GM21390 (cell line): Measurements from ENCODE around the gene SYT1.
"Not testable (repeated sequence)": the region's sequence is repeated elsewhere in the genome, so short reads cannot be mapped to it uniquely, and the experiment has no call there.

Experiments used
- ATAC-seq: cut with Tn5 transposase; IDR thresholded peaks from one replicate; pipeline ENCODE4 v1.9.1; 2021; ENCODE audit not compliant: unreplicated experiment

SYT1 gene

DNA sequence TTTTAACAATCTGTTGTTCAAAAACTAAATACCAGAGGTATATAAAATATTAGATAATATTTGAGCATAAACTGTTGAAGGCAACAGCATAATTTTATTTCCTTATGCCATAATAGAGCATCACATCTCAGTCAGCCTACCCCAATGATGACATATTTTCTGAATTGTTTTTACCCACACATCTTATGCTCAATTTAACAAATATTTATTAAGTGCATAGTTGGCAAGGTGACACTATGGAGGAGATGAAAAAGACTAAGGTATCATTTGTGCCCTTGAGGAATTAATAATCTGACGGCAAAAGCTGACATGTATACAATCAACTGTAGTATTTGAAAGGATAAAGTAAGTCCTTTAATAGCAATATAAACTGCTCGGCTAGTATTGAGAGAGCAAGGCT, 102.4 kb downstream of the SYT1 start:
- no peak for ATAC-seq

DNA sequence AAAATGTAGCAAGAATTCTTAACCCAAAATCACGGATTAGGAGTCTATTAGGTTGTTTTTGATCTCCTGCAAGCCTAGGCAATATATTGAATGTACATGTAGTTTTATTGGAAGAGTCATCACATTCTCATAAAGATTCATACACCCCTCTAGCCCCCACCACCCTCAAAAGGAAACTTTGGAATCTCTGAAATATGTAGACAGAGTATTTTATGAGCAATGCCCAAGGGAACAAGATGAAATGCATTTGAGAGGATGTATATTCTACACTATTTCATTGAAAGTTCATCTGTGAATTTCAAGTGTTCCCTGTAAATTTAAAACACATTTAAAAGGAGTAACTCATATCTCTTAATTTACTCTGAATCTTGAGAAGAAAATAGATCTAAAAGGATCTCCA, 103.7 kb downstream of the SYT1 start:
- no peak for ATAC-seq

DNA sequence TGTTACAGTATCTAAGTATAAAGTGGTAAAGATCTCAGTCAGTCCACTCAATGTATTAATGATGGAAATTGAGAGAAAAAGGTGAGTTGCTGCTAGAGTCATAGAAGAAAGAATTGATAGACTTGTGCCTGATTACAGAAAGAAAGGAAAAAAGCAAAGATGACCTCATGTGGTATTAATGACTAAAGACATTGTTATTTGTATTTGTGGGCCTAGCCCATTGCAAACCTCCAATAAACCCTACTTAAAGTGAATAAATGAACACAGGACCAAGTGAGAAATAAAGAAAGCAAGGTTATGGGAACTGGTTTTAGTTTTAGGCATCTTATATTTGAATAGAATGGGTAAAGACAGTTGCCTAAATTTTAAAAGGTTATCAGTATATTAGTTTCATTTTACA, 105.5 kb downstream of the SYT1 start:
- no peak for ATAC-seq

DNA sequence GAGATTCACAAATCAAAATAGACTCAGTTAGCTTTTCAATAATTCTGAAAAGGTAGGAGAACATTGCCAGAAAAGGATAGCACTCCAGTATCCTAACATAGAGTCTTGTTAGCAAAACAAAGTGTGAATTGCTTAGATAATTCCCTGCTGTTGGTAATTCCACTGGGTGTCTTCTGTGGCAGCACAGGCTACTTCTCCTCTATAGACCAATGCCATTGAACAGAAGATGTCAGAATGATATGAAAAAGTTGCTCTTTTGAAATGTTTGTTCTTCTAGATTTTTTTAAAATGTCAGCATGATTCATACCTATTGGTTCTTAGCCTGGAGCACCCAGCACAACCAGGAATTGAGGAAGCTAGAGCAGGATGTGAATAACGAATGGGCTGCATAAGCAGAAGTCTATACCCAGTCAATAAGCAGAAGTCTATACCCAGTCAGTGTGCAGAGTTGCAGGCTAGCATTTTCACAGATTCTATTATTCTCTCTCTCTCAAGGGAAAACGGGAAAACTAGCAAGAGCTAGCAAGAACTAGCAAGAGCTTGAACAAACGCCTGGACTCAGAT, 112.8 kb downstream of the SYT1 start:
- ATAC-seq: no peak

DNA sequence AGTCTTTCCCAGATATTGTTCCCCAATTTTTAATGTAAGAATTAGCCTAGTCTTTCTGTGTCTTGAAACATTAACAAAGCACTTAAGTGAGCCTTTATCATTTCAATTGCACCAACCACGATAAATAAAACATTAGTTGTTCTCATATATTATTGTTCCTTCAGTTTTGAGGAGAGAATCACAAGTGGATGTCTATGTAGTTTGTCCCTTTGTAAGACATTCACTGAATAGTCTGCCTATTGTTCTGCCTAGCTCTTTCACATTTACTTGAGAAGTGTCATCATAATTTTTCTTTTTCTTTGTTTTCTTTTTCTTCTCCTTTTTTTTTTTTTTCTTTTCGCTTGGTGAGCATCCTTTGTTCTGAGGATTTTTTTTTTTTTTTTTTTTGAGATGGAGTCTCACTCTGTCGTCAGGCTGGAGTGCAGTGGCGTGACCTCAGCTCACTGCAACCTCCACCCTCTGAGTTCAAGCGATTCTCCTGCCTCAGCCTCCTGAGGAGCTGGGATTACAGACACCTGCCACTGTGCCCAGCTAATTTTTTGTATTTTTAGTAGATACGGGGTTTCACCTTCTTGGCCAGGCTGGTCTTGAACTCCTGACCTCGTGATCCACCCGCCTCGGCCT, 129.7 kb downstream of the SYT1 start:
- ATAC-seq: no peak

DNA sequence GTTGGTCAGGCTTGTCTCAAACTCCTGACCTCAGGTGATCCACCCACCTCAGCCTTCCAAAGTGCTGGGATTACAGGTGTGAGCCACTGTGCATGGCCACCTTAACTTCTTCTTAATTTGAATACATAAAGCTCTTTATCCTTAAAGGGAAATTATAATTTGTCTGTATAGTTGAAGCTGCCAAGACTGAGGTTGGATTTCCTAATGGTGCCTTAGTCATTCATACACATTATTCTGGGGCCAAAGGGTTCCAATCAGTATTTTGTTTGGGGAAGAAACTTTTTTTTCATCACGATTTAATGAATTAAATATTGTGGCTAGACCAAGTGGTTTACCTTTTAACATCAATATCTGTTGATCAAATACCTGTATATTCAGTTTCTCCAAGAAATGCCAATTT, 135.9 kb downstream of the SYT1 start:
- no peak for ATAC-seq

DNA sequence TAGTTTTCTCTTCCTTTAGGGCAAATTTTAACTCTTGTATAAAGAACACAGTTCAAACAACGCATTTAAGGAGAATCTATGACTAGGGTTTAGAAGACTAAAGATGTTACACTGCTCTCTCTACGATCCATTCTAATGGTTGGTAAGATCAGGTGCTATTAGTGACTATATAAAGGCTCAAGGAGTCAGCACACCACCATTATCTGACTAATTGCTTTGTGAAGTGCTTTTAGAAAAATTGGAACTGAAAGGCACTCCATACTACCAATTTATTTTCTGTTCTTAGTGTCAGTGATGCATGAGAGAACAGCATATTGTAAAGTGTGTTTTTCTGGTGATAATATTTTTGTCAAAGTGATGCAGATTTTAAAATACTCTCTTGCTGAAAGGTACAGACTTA, 136.8 kb downstream of the SYT1 start:
- no peak for ATAC-seq

DNA sequence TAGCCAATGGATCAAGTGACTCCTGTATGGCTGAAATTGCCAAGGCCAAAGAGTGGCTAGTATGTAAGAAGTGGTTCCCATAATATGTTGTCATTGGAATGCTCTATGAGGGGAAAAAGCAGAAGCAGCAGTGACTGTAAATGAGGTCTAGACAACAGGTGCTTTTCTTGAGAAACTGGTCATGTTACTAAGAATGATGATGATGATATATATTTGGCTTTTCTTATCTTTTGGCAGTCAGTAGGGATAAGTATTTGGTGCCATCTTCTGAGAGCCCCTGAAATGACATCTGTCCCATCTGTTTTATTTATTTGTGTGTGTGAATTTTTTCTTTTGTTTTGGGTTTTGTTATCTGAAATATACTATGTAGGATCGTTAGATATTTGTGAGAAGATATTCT, 141.7 kb downstream of the SYT1 start:
- no peak for ATAC-seq

DNA sequence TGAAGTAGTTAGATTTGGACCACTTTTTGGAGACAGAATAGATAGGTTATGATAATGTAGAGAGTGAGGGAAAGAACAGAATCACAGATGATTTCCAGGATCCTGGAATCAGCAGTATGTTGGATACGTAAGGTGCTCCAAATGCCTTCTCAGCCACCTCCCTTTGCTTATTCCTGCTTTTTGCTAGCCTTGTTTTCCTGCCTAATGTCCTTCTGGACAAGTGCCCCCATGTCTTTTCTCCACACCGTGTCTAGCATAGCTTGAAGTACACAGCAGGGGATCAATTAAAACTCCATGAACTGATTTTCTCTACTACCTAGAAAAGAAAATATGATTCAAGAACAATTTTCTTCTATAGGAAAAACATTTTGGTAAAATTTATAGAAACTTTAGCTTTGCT, 144.0 kb downstream of the SYT1 start:
- no peak for ATAC-seq

DNA sequence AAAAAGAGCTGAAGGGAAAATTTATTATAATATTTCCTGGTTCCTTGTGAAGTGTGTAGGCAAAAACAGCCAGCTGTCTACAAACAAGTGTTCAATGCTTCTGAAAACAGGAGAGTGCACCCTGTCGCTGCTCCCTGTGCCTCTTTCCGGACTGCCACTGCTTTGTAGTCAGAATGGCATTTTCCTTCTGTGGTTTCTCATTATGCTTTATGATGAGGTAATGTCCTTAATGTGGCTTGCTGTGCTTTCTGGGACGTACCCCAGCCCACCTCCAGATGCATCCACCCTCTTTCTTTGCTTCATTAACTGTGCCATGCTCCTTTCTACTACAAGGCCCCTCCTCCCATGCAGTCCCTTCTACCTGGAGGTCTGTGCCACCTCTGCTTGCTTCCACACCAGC, 148.1 kb downstream of the SYT1 start:
- ATAC-seq: no peak

DNA sequence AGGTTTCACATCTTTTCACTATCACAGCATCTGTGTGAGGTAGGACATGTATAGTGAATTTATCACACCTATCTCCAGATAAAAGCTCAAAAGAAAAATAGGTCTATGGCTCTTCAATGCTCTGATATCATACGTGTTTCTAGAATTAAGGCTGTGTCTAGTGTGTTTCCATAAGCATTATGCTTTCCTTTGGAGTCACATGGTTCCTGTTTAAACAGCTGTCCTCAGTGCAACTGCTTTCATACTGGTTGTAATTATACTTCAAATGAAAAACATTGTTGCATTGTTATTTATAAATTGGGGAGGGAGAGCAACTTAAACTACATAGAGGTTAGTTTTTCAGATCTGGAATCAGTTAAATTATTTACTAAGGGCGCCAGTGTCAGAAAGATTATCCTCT, 151.6 kb downstream of the SYT1 start:
- ATAC-seq: no peak

DNA sequence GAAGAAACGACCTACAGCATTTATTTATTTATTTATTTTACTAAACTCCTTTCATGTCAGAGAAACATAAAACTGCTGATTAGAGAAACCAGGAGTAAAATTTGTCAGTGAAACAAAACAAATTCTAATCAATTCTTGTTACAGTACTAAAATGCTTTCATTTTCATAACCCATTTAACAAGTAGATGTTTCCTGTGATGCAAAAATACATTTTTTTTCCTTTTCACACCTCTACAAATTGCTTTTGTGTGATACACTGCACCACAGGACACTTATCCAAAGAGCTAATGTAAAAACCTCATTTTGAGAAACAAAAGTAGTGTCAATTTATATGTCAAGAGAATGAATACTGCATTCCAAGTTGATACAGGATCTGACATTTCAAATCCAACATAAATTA, 155.1 kb downstream of the SYT1 start:
- peak; percentile 88 for ATAC-seq

DNA sequence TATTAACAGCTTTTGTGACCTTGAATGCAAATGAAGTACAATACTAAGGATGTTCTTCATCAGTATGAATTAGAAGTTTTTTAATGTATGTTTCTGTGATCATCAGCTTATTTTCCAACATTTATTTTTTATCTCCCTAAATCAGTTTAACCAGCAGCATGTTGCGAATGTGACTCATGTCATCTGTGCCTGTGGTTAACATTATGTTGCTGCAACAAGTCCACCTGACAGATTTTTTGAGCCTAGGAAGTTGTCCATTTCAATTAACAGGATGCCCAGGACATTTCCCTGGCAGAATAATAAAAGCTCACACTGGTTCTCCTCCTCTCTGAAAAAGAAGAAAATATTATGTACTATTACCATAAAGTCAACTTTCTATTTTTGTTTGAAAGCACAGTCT, 155.5 kb downstream of the SYT1 start:
- peak; percentile 31 for ATAC-seq

DNA sequence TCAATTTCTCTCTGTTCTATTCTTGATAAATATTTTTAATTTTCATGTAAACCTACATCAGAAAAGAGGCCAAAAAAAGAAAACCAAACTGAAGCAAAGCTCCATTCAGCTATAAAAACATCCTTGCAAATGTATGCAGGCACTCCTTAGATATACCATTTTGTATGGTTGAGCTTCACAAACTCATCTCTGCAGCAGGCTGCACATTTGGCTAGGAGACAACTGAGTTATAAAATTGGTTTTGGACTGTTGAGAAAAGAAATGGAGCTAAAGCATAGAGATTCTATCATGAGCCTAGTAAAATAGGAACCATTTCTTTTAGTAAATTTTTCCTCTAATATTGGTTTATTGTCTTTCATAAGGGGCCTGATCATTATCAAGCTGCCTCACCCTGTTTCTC, 156.4 kb downstream of the SYT1 start:
- ATAC-seq: no peak

DNA sequence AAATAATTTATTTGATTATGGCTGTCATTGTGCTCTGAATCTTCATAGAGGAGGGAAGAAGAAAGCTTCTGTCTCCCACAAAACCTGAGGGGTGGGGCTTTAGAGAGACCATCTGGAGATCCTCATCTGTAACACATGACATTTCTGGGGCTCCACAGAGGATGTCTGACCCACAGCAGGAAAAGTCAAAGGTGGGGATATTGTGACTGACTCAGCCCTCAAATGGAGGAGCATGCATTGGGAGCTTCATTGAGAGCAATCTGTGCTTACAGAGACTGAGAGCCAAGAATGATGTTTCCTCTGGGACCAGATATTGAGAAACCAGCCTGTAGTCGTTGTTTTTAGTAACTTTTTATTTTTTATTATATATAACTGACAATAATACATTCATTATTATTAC, 158.7 kb downstream of the SYT1 start:
- no peak for ATAC-seq

DNA sequence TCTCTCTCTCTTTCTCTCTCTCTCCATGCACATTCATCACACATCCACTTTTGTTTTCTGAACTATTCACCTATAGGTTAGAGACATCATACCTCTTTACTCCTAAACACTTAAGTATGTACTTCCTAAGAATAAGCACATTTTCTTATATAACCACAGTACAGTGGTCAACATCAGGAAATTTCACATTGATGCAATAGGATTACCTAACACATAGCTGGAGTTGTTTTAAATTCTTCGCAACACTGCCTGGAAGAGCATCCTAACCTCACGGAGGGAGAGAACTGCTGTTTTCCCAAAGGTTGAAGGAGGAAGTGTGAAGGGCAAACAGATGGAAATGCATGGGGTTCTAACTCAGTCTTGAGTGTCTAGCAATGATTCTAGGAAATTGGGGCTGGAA, 159.2 kb downstream of the SYT1 start:
- no peak for ATAC-seq

DNA sequence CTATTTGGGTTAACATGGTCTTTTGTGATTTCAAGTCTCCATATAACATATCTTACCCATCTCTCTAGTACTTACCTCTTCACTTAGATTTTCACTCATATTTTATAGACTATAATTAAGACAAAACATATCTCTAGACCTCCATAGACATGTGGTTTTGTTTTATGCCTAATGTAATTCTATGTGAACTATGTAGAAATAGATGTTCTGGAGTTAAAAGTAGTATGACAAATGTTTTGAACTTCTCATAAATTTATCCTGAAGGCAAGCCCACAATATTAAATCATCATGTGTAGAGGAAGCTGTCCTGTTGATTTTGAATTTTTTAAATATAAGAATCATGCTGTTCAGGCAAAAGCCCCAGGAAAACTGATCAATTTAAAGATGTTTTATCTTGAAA, 169.2 kb downstream of the SYT1 start:
- no peak for ATAC-seq

DNA sequence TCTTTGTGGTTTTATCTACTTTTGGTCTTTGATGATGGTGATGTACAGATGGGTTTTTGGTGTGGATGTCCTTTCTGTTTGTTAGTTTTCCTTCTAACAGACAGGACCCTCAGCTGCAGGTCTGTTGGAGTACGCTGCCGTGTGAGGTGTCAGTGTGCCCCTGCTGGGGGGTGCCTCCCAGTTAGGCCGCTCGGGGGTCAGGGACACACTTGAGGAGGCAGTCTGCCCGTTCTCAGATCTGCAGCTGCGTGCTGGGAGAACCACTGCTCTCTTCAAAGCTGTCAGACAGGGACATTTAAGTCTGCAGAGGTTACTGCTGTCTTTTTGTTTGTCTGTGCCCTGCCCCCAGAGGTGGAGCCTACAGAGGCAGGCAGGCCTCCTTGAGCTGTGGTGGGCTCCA, 180.2 kb downstream of the SYT1 start:
- ATAC-seq: not testable (repeated sequence)

DNA sequence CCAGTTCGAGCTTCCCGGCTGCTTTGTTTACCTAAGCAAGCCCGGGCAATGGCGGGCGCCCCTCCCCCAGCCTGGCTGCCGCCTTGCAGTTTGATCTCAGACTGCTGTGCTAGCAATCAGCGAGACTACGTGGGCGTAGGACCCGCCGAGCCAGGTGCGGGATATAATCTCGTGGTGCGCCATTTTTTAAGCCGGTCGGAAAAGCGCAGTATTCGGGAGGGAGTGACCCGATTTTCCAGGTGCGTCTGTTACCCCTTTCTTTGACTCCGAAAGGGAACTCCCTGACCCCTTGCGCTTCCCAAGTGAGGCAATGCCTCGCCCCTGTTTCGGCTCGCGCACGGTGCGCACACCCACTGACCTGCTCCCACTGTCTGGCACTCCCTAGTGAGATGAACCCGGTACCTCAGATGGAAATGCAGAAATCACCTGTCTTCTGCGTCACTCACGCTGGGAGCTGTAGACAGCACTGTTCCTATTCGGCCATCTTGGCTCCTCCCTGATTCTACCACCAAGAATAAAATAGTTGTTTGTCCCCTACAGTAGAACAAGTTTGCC, 180.7 kb downstream of the SYT1 start:
- not testable (repeated sequence) for ATAC-seq

DNA sequence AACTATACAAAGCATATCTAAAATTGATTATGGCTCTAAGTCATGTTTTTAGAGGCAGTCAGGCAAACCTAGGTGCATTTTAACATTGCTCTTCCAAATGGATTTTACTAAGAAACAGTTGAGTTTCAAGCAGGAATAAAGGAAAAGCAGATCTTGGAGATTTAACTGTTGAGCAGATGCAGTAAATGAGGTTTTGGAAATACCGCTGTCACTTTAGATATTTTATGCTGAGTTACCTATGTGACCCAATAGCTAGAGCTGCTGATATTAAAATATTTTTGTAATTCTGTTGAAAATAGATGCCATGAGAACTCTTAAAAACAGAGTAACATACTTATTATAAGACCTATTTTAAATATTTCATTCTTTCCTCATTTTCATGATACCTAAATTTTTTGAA, 181.4 kb downstream of the SYT1 start:
- ATAC-seq: no peak

DNA sequence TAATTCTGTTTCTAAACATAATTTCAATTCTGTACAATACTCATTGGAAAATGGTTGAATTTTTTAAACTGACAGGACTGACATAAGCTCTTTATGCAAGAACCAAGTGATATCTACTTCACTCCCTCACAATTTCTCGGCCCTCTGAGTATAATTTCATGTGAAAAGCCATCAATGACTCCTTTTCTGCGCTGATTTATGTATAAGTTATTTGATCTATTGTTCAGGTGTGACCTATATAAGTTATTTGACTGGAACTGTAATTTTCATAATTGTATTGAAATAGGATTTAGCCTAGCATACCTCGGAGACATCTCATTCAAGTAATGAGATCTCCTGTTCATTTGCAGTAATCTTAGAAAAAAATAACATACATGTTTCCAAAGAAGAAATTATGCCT, 184.4 kb downstream of the SYT1 start:
- ATAC-seq: no peak

DNA sequence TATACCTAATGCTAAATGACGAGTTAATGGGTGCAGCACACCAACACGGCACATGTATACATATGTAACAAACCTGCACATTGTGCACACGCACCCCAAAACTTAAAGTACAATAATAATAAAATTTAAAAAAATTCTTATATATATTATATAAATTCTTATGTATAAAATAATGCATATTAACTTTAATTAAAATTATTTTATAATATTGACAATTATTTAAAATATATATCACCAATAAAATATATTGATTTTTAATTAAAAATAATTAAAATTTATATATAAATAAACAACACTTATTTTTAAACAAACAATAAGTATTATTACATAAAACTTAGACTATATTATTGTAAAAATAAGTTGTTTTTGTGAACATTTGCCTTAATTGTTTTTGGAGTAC, 188.8 kb downstream of the SYT1 start:
- no peak for ATAC-seq
